K562 (cell line): ENCODE data around the gene ZNF121. TPM values are rescaled to one million over a fixed set of nuclear protein-coding genes. Genes with fewer than 3 reads are reported as not detected.

Experiments
- BRD4 ChIP-seq: fragments of 200-600 bp; sonication (generic); IDR thresholded peaks from 2 replicates; pipeline ENCODE4 v1.6.1; 2017; ENCODE audit warnings: inconsistent platforms
- EWSR1 ChIP-seq: fragments of 450-650 bp; IDR thresholded peaks from 2 replicates; pipeline ENCODE4 v1.6.1; 2018; ENCODE audit warnings: borderline replicate concordance, mild to moderate bottlenecking, low read depth, moderate library complexity; ENCODE audit not compliant: partially characterized antibody
- FOXA1 ChIP-seq: fragments of 450-650 bp; IDR thresholded peaks from 2 replicates; pipeline ENCODE4 v1.6.1; 2016; ENCODE audit warnings: mild to moderate bottlenecking, borderline replicate concordance
- GTF2A2 ChIP-seq: IDR thresholded peaks from 2 replicates; pipeline ENCODE4 v1.6.1; 2016; ENCODE audit warnings: mild to moderate bottlenecking, missing genetic modification characterization, missing compliant biosample characterization
- ZBTB34 ChIP-seq: fragments of 250-450 bp; sonication (Bioruptor Pico); IDR thresholded peaks from 2 replicates; pipeline ENCODE4 v1.8.0; 2021; ENCODE audit warnings: mild to moderate bottlenecking, moderate library complexity
- ZBTB7A ChIP-seq: IDR thresholded peaks from 2 replicates; pipeline ENCODE4 v1.6.1; 2011; ENCODE audit warnings: low read depth, mild to moderate bottlenecking, low read length, moderate library complexity, borderline replicate concordance; ENCODE audit not compliant: control insufficient read depth
- ZNF140 ChIP-seq: fragments of 250-450 bp; sonication (Bioruptor Pico); IDR thresholded peaks from 2 replicates; pipeline ENCODE4 v1.8.0; 2021; ENCODE audit warnings: moderate library complexity, mild to moderate bottlenecking, inconsistent platforms
- ZNF274 ChIP-seq: IDR thresholded peaks from 2 replicates; pipeline ENCODE4 v1.6.1; 2011; ENCODE audit warnings: low read depth, mild to moderate bottlenecking, low read length, moderate library complexity, borderline replicate concordance
- ZNF280A ChIP-seq: fragments of 450-650 bp; IDR thresholded peaks from 2 replicates; pipeline ENCODE4 v1.6.1; 2018; ENCODE audit warnings: mild to moderate bottlenecking, low read depth; ENCODE audit not compliant: partially characterized antibody
- polyA plus RNA-seq, 8 experiments: library from polyadenylated mRNA; depleted of rRNA in 4 of 8; stranded (reverse) in 5 of 8; unstranded in 3 of 8; fragments of >200 nt; fragmentation: Nextera tagmentation in 2 of 8; fragmentation: Illumina TruSeq in 1 of 8; extraction: Ambion mirVana in 2 of 8; extraction: Trizol in 1 of 8; gene quantifications; 2 replicates each; pipeline versions ENCODE4 v1.2.1 to v1.2.3, GENCODE V29; 2011 to 2014; ENCODE audit warnings: inconsistent platforms in 1 of 8, missing spikeins in 1 of 8
- total RNA-seq, 7 experiments: library from RNA; depleted of rRNA in 6 of 7; stranded (reverse); fragments of >200 nt in 6 of 7; fragmentation: Illumina TruSeq in 2 of 7; extraction: Trizol in 2 of 7; gene quantifications; 2 replicates each; pipeline versions ENCODE4 v1.2.1 to v1.2.3, GENCODE V29; 2011 to 2021; ENCODE audit warnings: low replicate concordance in 1 of 7
- TF ChIP-seq, protein P1 (sequence below): sonication (generic); formaldehyde crosslinking; IDR thresholded peaks from 2 replicates; pipeline ENCODE4 v1.8.0; 2023; ENCODE audit warnings: mild to moderate bottlenecking, missing genetic modification reagents
- TF ChIP-seq, protein P2 (sequence below): sonication (generic); formaldehyde crosslinking; IDR thresholded peaks from 2 replicates; pipeline ENCODE4 v1.8.0; 2022; ENCODE audit warnings: missing genetic modification reagents, mild to moderate bottlenecking, moderate library complexity, borderline replicate concordance
- TF ChIP-seq, protein P3 (sequence below): sonication (generic); formaldehyde crosslinking; IDR thresholded peaks from 2 replicates; pipeline ENCODE4 v1.8.0; 2022; ENCODE audit warnings: missing genetic modification reagents, mild to moderate bottlenecking, borderline replicate concordance

The ZNF121 gene
- total and polyA plus RNA-seq, 9 of the 15 experiments (the other 6 are each of a cell fraction or from before 2014, with no cell fraction given) = 14.6 to 115 (median 33.4) TPM

DNA sequence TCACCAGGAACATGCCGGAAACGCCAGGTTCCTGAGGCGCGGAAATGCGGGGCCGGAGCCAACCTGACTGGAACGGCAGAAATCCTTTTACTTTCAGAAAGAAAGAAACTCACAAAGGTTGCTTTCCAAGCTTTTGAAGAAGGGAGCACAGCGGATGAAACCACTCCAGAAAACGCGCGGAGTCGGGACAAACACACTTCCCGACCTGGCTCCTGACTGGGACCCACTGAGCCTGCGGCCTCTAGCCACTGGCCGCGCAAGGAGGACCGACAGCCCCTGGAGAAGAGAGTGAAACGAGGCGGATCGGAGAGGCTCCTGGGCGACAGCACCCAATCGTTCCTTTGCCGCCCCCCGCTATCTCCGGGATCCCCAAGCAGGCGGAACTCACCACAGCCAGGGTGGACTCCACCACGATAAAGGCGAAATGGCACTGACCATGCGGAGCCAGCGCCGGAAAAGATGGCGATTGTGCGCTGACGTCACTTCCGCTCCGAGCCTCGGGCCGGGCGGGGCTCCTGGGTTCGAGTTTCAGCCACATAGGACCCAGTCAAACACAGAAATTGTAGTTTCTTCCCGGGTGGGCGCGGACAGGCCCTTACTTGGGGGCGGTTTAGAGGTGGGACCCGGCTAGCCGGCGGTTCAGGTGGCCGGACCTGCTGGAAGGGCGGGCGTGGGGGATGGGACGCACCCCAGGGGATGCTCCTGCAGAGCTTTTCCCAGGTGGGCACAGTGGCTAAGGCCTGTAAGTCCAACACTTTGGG lies at the start of gene ZNF121 (continued):
- no peak for TF ChIP-seq ZNF280A
- TF ChIP-seq, protein P1, sequence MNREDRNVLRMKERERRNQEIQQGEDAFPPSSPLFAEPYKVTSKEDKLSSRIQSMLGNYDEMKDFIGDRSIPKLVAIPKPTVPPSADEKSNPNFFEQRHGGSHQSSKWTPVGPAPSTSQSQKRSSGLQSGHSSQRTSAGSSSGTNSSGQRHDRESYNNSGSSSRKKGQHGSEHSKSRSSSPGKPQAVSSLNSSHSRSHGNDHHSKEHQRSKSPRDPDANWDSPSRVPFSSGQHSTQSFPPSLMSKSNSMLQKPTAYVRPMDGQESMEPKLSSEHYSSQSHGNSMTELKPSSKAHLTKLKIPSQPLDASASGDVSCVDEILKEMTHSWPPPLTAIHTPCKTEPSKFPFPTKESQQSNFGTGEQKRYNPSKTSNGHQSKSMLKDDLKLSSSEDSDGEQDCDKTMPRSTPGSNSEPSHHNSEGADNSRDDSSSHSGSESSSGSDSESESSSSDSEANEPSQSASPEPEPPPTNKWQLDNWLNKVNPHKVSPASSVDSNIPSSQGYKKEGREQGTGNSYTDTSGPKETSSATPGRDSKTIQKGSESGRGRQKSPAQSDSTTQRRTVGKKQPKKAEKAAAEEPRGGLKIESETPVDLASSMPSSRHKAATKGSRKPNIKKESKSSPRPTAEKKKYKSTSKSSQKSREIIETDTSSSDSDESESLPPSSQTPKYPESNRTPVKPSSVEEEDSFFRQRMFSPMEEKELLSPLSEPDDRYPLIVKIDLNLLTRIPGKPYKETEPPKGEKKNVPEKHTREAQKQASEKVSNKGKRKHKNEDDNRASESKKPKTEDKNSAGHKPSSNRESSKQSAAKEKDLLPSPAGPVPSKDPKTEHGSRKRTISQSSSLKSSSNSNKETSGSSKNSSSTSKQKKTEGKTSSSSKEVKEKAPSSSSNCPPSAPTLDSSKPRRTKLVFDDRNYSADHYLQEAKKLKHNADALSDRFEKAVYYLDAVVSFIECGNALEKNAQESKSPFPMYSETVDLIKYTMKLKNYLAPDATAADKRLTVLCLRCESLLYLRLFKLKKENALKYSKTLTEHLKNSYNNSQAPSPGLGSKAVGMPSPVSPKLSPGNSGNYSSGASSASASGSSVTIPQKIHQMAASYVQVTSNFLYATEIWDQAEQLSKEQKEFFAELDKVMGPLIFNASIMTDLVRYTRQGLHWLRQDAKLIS (CRISPR knock-in tag) = no peak
- no peak for TF ChIP-seq EWSR1
- TF ChIP-seq ZNF274 = no peak
- TF ChIP-seq, protein P2, sequence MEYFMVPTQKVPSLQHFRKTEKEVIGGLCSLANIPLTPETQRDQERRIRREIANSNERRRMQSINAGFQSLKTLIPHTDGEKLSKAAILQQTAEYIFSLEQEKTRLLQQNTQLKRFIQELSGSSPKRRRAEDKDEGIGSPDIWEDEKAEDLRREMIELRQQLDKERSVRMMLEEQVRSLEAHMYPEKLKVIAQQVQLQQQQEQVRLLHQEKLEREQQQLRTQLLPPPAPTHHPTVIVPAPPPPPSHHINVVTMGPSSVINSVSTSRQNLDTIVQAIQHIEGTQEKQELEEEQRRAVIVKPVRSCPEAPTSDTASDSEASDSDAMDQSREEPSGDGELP = no peak; the same call in none of the 2 replicates
- no peak for TF ChIP-seq FOXA1
- TF ChIP-seq, protein P3, sequence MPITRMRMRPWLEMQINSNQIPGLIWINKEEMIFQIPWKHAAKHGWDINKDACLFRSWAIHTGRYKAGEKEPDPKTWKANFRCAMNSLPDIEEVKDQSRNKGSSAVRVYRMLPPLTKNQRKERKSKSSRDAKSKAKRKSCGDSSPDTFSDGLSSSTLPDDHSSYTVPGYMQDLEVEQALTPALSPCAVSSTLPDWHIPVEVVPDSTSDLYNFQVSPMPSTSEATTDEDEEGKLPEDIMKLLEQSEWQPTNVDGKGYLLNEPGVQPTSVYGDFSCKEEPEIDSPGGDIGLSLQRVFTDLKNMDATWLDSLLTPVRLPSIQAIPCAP (CRISPR knock-in tag) = no peak
- peak; percentile 81 for TF ChIP-seq BRD4
- TF ChIP-seq ZBTB34 (CRISPR knock-in tag) = no peak
- peak; percentile 78; the same call in 1 of the 2 replicates for TF ChIP-seq ZBTB7A
- no peak for TF ChIP-seq GTF2A2 (tag)
- TF ChIP-seq ZNF140 (CRISPR knock-in tag) = no peak
